22Rv1 (cell line): Measurements from ENCODE around the gene HEPH.

Source experiments
- ZFX ChIP-seq: fragments of 450-650 bp; IDR thresholded peaks from 2 replicates; pipeline ENCODE4 v1.6.1; 2017; ENCODE audit warnings: antibody characterized with exemption, borderline replicate concordance
- TF ChIP-seq, protein P1 (sequence below): fragments of 450-650 bp; IDR thresholded peaks from 2 replicates; pipeline ENCODE4 v1.5.1; 2017; ENCODE audit warnings: mild to moderate bottlenecking

GRCh38 chrX:66164470-66164869 is 423 bp downstream of the HEPH start:
- TF ChIP-seq, protein P1, sequence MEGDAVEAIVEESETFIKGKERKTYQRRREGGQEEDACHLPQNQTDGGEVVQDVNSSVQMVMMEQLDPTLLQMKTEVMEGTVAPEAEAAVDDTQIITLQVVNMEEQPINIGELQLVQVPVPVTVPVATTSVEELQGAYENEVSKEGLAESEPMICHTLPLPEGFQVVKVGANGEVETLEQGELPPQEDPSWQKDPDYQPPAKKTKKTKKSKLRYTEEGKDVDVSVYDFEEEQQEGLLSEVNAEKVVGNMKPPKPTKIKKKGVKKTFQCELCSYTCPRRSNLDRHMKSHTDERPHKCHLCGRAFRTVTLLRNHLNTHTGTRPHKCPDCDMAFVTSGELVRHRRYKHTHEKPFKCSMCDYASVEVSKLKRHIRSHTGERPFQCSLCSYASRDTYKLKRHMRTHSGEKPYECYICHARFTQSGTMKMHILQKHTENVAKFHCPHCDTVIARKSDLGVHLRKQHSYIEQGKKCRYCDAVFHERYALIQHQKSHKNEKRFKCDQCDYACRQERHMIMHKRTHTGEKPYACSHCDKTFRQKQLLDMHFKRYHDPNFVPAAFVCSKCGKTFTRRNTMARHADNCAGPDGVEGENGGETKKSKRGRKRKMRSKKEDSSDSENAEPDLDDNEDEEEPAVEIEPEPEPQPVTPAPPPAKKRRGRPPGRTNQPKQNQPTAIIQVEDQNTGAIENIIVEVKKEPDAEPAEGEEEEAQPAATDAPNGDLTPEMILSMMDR, result no peak
- no peak for TF ChIP-seq ZFX
